ENCODE data around the gene MAD1L1.
A peak's percentile ranks its signal among the peaks of the same experiment; 100 is the strongest.
"Not testable (repeated sequence)": the region's sequence is repeated elsewhere in the genome, so short reads cannot be mapped to it uniquely, and the experiment has no call there.

Gene MAD1L1

DNA sequence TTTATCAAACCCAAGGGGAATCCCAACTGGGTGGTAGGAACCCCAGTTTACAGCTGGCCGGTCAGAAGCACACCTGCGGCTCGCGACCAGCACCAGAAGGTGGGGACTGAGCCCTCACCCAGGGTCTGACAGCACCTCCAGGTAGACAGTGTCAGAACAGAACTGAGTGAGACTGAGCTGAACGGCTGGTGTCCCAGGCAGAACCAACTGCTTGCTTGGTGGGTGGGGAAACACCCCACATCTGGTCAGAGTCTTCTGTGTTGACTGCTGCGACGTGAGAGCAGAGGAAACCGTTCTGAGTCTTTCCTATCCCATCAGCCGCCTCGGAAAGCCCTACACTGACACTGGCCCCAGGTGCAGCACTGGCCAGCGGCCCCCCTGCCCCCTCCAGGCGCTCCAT is 160.7 kb downstream of the MAD1L1 start:
- no peak for DNase-seq

GRCh38 chr7:2071133-2071832 is 161.5 kb downstream of the MAD1L1 start:
- DNase-seq = no peak

DNA sequence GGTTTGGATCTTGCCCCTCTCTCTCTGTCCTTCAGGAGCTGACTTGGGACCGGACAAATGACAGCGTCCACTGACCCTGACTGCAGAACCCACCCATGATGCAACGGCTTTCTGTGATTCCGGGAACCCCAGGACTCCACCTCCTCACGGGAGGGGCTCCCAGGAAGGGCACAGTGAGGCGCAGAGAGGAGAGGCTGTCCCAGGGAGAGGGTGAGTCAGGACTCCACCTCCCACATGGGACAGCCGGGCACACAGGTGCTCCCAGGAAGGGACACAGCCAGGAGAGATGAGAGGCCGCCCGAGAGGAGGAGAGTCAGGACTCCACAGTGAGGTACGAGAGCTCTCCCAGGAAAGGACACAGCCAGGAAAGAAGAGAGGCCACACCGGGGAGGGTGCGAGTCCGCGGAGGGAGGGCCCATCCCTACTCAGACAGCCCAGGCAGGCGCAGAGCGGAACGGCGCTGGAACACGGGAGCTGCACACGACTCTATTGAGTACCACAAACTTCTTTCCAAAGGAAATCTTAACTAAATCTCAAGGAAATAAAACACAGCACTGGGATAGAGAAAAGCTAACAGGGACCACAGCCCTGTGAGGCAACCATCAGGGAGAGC is 162.5 kb downstream of the MAD1L1 start:
- no peak for DNase-seq

DNA sequence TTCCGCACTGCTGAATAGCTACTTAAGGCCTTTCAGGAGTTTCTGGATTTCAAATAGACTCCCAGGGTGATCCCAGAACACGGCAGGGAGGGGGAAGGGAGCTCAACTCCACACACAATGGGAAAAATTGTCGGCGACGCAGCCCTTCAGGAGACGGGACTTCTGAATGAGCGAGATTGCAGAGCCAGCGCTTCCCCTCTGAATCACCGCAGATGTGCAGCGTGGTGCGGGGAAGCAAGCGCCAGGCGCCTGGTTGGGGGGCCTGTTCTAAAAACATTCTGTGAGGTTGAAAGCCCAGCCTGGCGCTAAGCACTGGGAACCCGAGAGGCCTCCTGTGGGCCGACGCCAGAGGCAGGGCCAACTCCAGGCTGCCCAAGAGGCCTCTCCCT is 163.3 kb downstream of the MAD1L1 start:
- peak in 12 of 56 donors; percentile 2 to 42 (median 12) for DNase-seq

- no peak for DNase-seq
These were observed 163.9 kb downstream of the MAD1L1 start for GRCh38 chr7:2068693-2069471.

GRCh38 chr7:2066251-2066919 is 166.4 kb downstream of the MAD1L1 start:
- no peak for DNase-seq

DNA sequence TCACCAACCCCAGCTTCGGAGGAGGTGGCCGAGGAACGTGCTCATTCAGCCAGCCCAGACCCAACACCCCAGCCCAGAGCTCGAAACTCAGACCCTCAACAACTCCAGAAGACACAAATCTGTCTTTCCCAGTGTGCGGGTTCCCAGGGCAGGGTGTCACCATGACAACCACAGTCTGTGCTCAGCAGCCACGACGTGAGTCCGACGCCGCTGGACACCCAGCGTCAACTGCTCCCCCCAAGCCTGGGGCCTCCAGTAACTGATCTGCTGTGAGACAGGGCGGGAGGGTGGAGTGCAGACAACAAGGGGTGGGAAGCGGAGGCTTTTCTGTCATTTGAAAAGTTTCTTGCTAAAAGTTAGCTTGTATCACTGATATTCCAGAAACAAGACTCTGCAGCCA is 167.2 kb downstream of the MAD1L1 start:
- no peak for DNase-seq

DNA sequence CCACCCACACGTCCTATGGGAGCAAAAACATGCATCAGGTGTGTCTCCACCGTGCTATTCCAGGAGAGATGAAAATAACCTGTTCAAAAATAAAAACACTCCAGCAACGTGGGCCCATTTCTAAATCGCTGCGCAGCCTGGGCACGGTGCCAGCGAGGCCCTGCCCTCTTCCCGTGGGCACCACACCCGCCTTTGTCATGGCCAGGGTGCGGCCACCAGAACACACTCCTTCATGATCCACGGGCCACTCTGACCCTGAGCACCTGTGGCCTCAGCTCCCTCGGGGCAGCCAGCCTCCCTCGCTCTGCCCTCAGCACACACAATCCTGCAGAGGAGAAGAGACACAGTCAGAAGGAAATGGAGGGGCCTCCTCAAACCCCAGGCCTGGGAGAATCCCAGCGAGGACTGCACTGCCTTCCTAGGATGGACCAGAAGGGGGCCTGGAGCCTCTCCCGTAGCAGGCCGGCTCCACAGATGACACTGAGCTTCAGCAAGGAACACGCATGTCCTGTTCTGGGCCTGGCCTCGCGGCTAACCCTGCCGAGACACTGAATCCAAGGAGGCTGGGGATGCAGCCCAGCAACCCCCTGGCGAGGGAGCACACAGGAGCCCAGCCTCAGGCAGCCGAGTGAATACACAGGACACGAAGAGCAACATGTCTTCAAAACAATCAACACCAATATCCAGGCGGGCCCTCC is 169.0 kb downstream of the MAD1L1 start:
- DNase-seq = peak in 9 of 56 donors; percentile 4 to 44 (median 18)

DNA sequence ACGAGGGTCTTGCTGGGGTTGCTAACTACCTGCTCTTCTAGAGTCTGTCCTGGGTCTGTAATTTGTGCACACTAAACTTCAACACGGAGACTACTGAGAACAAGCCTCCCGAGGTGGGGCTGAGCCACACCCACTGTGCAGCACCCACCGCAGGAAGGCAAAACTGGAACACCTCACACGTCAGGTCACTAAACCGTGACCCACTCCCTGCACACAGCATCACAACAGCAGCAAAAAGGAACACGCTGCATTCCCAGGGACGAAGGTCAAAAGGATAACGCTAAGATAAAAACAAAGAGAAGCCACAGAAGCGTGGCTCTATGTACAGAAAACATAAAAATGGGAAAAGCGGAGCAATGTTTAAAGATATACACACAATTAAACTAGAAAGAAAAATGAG is 170.1 kb downstream of the MAD1L1 start:
- no peak for DNase-seq

DNA sequence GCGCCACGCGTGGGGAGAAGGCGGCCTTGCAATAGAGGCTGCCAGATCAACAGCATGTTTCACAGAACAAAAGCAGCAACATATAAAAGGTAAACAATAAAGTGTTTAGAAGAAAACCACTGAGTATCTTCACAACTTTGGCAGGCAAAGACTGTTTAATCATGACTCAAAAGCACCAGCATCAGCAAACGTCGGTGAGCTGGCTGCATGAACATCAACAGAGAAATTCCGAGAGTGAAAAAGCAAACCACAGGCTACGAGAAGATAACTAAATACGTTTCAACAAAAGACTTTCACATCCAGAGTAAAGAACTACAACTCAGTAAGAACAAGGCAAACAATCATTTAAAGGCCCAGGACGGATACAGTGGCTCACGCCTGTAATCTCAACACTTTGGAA is 172.0 kb downstream of the MAD1L1 start:
- no peak for DNase-seq

DNA sequence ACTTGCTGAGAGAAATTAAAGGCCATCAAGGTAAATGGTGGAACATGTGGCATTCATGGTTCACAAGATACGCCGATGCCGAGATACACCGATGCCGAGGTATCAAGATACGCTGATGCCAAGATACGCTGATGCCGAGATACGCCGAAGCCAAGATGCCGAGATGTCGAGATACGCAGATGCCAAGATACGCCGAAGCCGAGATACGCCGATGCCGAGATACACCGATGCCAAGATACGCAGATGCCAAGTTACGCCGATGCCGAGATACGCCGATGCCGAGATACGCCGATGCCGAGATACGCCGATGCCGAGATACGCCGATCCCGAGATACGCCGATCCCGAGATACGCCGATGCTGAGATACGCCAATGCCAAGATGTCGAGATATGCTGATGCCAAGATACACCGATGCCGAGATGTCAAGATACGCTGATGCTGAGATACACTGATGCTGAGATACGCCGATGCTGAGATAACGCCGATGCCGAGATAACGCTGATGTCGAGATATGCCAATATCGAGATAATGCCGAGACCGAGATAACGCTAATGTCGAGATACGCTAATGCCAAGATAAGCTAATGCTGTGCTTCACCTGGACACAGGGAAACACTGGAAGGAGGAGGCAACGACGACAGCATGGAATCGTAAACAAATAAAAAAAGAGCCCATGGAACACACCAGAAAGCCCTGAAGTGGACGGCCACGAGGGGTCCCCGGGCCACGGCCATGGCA is 172.6 kb downstream of the MAD1L1 start:
- DNase-seq = no peak

DNA sequence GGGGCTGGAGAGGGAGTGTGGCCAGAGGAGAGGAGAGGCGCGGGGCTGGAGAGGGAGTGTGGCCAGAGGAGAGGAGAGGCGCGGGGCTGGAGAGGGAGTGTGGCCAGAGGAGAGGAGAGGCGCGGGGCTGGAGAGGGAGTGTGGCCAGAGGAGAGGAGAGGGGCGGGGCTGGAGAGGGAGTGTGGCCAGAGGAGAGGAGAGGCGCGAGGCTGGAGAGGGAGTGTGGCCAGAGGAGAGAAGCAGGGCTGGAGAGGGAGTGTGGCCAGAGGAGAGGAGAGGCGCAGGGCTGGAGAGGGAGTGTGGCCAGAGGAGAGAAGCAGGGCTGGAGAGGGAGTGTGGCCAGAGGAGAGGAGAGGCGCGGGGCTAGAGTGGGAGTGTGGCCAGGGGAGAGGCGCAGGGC is 174.5 kb downstream of the MAD1L1 start:
- not testable (repeated sequence) for DNase-seq

DNA sequence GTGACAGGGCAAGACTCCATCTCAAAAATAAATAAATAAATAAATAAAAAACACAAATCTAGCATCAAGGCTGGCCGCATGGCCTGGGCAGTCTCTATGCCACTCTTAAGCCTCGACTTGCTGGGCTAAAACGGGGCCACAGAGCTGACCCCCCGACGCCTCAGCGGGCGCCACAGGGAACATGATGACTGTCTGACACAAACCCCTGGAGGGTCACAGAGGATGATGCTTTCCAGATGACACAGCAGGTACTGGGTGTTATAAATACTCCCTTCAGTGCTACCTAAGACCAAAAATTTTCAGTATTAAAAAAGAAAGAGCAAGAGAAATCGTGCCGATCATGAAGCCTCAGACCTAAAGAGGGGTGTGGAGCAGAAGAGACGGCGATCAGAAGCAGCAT is 176.8 kb downstream of the MAD1L1 start:
- no peak for DNase-seq

DNA sequence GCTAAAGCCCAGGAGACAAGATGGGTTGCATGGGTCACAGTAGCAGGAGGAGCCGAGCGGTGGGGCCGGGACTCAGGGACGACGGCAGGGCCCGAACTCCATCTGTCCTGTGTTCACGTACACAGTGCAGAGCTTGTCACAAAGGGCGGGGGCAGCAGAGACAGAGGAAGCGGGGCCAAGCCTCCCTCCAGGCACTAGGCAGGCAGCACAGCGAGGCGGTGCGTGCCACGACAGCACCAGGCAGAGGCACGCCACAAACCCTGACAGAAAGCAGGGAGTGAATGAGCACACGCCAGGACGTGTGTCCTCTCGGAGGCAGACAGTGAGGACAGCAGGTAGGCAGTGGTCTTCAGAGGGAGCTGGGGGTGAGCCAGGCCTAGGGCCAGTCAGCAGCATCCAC is 177.8 kb downstream of the MAD1L1 start:
- no peak for DNase-seq

DNA sequence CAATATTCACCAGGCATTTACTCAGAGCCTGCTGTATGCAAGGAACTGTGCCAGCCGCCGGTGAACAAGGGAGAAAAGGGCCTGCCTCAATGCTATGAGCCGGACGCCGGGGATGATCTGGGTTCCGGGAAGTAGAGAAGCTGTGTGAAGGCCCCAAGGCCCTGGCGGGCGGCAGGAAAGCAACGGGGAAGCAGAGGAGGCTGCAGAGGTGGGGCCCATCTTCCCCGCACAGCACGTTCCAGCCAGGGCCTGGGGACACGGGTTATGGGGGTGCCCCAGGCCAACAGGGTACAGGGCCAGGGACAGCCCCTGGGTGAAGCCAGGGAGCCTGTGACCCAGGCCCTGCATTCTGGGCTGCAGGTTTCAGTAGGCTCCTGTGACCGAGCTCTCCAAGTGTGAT is 179.3 kb downstream of the MAD1L1 start:
- DNase-seq = no peak

GRCh38 chr7:2052657-2053048 is 180.1 kb downstream of the MAD1L1 start:
- no peak for DNase-seq

- DNase-seq = no peak
These were observed 180.8 kb downstream of the MAD1L1 start for GRCh38 chr7:2051707-2052656.

GRCh38 chr7:2050511-2050866 is 182.3 kb downstream of the MAD1L1 start:
- DNase-seq = no peak

- DNase-seq = no peak
These were observed 182.8 kb downstream of the MAD1L1 start for GRCh38 chr7:2049782-2050510.

Measured in nucleus accumbens (tissue), 56 donors.